MG63 (cell line): ENCODE measurements around the gene NCKAP5. TPM values are rescaled to one million over a fixed set of nuclear protein-coding genes. Genes with fewer than 3 reads are reported as not detected.

Experiments
- DNase-seq: peaks from one replicate; pipeline ENCODE4 v3.0.0-alpha.2; 2020
- H3K27me3 ChIP-seq: fragments of 250-450 bp; sonication (Bioruptor Pico); 2 replicates; pipeline ENCODE4 v1.5.1; 2020; ENCODE audit warnings: mild to moderate bottlenecking, moderate library complexity
- H3K36me3 ChIP-seq: fragments of 250-450 bp; sonication (Bioruptor Pico); 2 replicates; pipeline ENCODE4 v1.5.1; 2020; ENCODE audit warnings: mild to moderate bottlenecking, moderate library complexity
- H3K4me3 ChIP-seq: fragments of 250-450 bp; sonication (Bioruptor Pico); 2 replicates; pipeline ENCODE4 v1.5.1; 2020; ENCODE audit warnings: mild to moderate bottlenecking, moderate library complexity
- H3K9me3 ChIP-seq: fragments of 250-450 bp; sonication (Bioruptor Pico); 2 replicates; pipeline ENCODE4 v1.5.1; 2020; ENCODE audit warnings: mild to moderate bottlenecking, moderate library complexity
- total RNA-seq: library from RNA; depleted of rRNA; stranded (reverse); fragments of >200 nt; shearing (Covaris generic); gene quantifications from 2 replicates; pipeline ENCODE4 v1.2.3, GENCODE V29; 2014; ENCODE audit warnings: low replicate concordance

The NCKAP5 gene
- total RNA-seq, 1 experiment from 2014 or later, result not detected

GRCh38 chr2:133414486-133415209 is 153.6 kb downstream of the NCKAP5 start:
- Histone ChIP-seq H3K9me3 (no peaks in the 10 kb centered on the region), H3K4me3 (no peak overlapping the region), H3K36me3 (no peaks in the 10 kb centered on the region), H3K27me3 (no peaks in the 10 kb centered on the region)
- no peak for DNase-seq

DNA sequence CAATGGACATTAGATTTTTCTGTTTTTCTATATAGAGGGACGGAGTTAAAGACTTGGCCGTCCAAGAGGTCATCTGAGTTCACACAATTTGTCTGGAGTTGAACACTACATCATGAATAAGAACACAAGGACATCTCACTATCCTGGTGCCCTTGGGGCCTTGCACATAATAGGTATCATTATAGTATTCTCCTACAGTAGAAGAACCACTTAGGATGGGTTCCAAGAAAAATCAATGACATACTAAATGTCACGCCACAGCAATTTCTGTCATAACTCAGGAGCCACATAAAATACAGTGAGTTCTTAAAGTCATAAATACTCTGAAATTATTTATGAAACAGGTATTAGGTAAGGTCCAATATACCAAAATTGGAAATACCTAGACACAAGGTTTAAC is 154.4 kb downstream of the NCKAP5 start:
- no peaks in the 10 kb centered on the region for H3K27me3 ChIP-seq
- H3K4me3 ChIP-seq, result no peak overlapping the region
- H3K9me3 ChIP-seq, result no peaks in the 10 kb centered on the region
- H3K36me3 ChIP-seq, result no peaks in the 10 kb centered on the region
- no peak for DNase-seq

GRCh38 chr2:133412694-133413093 is 155.6 kb downstream of the NCKAP5 start:
- DNase-seq, result no peak

GRCh38 chr2:133411857-133412256 is 156.4 kb downstream of the NCKAP5 start:
- no peak for DNase-seq
- Histone ChIP-seq H3K36me3 (no peaks in the 10 kb centered on the region), H3K4me3 (no peak overlapping the region), H3K27me3 (no peaks in the 10 kb centered on the region), H3K9me3 (no peaks in the 10 kb centered on the region)

More at GRCh38 chr2:133412694-133413093, 155.6 kb downstream of the NCKAP5 start:
- Histone ChIP-seq H3K9me3 (no peaks in the 10 kb centered on the region), H3K27me3 (no peaks in the 10 kb centered on the region), H3K36me3 (no peaks in the 10 kb centered on the region), H3K4me3 (no peak overlapping the region)

GRCh38 chr2:133411101-133411500 is 157.2 kb downstream of the NCKAP5 start:
- Histone ChIP-seq H3K4me3 (no peak overlapping the region), H3K36me3 (no peaks in the 10 kb centered on the region), H3K9me3 (no peaks in the 10 kb centered on the region), H3K27me3 (no peaks in the 10 kb centered on the region)
- DNase-seq, result no peak

DNA sequence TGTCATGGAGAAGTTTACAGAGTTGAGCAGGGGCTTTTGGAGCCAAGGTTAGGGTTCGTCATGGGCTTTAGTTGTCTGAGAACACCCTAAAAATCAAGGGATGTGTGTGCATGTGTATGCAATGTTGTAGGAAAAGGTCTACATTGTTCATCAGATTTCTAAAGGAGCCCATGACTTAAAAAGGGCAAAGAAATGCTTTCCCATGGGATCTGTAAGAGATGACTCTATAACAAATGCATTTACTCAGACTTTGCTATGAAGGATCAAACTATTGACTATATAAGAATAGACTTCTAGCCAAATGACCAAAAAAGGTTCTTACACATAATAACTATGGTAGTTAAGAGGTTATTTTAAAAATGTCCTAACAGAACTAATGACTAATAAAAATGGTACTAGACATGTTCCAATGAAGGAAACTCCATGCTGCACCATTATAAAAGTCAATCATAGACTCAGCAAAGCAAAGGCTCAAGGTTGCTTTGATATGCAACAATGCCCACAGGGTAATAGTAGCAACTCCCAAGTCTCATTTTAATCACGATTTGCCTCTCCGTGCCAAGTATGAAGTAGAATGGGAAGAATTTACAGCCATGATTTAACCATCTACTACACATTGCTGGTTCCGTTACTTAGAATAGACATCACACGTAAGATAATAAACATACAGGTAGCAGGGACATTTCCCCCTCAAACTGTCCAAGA is 158.5 kb downstream of the NCKAP5 start:
- H3K9me3 ChIP-seq, result no peaks in the 10 kb centered on the region
- no peaks in the 10 kb centered on the region for H3K36me3 ChIP-seq
- H3K27me3 ChIP-seq, result no peaks in the 10 kb centered on the region
- H3K4me3 ChIP-seq, result no peak overlapping the region
- DNase-seq, result no peak

DNA sequence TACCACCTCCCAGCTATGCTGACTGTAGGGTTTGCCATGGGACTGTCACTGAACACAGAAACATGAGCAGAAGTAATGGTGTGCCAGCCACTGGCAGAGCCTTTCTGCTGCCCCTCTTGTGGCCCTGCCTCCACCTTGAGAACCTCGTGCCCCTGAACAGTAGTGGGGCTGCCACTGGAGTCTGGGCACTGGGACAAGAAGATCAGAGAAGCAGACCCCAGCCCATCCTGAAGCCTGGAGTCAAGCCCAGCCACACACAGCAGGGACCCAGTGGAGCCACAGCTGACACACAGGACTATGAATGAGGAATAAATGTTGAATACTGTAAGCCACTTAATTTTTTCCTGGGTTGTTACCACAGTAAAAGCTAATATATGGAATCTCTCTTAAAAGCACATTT is 159.6 kb downstream of the NCKAP5 start:
- H3K4me3 ChIP-seq, result no peak overlapping the region
- H3K27me3 ChIP-seq, result no peaks in the 10 kb centered on the region
- no peak for DNase-seq
- no peaks in the 10 kb centered on the region for H3K36me3 ChIP-seq
- no peaks in the 10 kb centered on the region for H3K9me3 ChIP-seq

GRCh38 chr2:133407341-133407740 is 160.9 kb downstream of the NCKAP5 start:
- DNase-seq, result no peak
- H3K27me3 ChIP-seq, result no peaks in the 10 kb centered on the region
- H3K4me3 ChIP-seq, result no peak overlapping the region
- H3K36me3 ChIP-seq, result no peaks in the 10 kb centered on the region
- no peaks in the 10 kb centered on the region for H3K9me3 ChIP-seq

DNA sequence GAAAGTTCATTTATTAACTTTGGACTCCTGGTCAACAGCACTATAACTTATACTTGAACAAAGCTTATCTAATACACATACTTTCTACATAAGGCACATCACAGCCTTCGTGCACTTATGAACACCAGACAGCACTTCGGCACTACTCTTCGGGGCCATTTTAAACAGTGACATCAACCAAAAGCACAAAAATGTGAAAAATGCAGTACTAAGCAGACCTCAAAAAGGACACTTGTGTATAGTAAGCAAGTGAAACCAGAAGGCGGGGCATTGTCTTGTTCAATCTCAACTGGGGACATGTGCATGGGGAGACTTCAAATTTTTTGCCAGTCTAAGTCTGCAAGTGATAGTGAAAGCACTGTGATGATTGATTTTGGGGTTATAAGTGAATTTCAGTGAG is 163.0 kb downstream of the NCKAP5 start:
- H3K27me3 ChIP-seq, result no peaks in the 10 kb centered on the region
- H3K4me3 ChIP-seq, result no peak overlapping the region
- no peaks in the 10 kb centered on the region for H3K9me3 ChIP-seq
- no peaks in the 10 kb centered on the region for H3K36me3 ChIP-seq
- no peak for DNase-seq

DNA sequence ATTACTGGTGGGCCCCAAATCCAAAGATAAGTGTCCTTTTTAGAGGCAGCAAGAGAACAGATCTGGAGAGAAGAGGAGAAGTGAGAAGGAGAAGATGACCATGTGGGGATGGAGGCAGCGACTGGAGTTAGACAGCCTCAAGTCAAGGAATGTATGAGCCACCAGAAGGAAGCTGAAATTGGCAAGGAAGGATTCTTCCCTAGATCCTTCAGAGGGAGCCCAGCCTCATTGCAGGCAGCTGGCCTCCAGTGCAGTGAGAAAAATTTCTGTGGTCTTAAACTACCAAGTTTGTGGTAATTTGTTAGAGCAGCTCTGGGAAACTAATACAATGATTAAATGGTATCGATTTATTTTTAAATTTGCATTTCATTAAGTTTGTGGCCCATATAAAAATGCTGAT is 167.9 kb downstream of the NCKAP5 start:
- no peak for DNase-seq
- no peaks in the 10 kb centered on the region for H3K27me3 ChIP-seq
- no peaks in the 10 kb centered on the region for H3K9me3 ChIP-seq
- H3K4me3 ChIP-seq, result no peak overlapping the region
- H3K36me3 ChIP-seq, result no peaks in the 10 kb centered on the region

GRCh38 chr2:133393895-133394294 is 174.4 kb downstream of the NCKAP5 start:
- Histone ChIP-seq H3K4me3 (no peak overlapping the region), H3K27me3 (no peaks in the 10 kb centered on the region), H3K9me3 (no peaks in the 10 kb centered on the region), H3K36me3 (no peaks in the 10 kb centered on the region)
- DNase-seq, result no peak

DNA sequence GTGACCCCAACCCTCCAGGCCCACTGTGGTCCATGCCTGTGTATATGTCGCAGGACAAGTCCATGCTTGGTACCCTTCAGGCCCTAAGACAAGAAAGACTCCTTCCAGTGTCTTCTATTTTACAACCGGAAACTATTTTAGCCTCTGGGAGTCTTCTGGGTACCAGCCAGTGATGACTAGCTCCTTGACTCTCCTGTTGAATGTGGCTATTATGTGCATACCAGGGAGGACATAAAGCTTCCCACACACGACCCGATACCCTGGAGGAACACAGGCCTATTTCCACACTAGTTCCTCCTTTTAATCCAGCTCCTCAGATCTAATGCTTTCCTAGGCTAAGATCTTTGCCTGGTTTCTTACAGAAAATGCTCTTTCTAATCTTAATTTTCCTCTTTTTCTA is 178.1 kb downstream of the NCKAP5 start:
- Histone ChIP-seq H3K27me3 (no peaks in the 10 kb centered on the region), H3K9me3 (no peaks in the 10 kb centered on the region), H3K4me3 (no peak overlapping the region), H3K36me3 (no peaks in the 10 kb centered on the region)
- peak; percentile 41 for DNase-seq

DNA sequence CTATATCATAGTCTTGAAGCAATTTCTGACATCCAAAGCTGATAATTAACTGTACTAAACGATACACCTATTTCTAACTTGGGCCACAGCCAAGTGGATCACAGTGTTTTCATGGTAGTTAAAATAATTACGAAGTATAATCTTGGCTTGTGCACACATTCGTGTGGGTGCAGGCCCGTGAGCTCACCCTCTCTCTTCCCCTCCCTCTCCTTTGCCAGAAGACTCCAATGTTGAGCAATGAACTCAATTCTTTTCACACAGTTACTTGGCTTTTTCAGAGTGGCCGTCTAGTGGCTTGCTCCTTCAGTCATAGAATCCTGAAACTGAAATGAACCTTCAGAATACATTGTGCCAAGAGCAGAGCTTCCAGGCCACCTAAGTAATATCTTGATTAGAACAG is 178.7 kb downstream of the NCKAP5 start:
- no peaks in the 10 kb centered on the region for H3K36me3 ChIP-seq
- DNase-seq, result no peak
- no peaks in the 10 kb centered on the region for H3K27me3 ChIP-seq
- H3K4me3 ChIP-seq, result no peak overlapping the region
- no peaks in the 10 kb centered on the region for H3K9me3 ChIP-seq

DNA sequence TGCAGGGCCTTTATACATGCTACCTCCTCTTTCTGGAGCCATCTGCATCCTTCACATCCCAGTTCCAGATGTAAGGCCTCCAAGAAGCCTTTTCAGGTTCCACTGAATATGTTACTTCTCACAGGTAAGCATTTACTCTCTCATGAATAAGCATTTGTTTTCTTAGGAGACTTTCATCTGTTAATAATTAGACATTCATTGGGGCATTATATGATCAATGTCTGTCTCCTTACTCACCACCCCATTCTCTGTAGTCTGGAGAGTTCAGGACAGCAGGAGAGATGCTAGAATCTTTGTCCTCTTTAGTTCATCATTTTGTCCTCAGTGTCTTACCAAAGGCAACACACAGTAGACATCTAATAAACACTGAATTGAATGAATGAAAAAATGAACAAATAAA is 185.7 kb downstream of the NCKAP5 start:
- DNase-seq, result no peak
- Histone ChIP-seq H3K4me3 (no peak overlapping the region), H3K27me3 (no peaks in the 10 kb centered on the region), H3K36me3 (no peaks in the 10 kb centered on the region), H3K9me3 (no peaks in the 10 kb centered on the region)

DNA sequence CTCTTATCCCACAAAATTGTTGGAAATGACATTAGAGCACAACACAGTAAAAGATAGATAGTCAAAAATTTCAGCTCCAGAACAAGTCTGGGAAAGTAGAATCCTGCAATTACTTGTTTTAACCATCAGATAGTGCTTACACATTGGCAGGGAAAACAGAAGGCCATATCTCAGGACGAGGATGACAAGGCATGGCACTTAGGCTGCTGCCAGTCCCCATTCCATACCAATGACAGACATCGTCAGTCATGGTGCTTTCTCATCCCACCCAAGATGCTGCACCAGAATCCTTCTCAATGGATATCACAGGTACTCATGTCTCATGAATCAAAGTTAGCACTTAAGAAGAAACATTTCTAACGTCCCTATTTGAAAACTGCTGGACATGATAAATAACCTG is 187.3 kb downstream of the NCKAP5 start:
- no peak for DNase-seq
- H3K27me3 ChIP-seq, result no peaks in the 10 kb centered on the region
- H3K9me3 ChIP-seq, result no peaks in the 10 kb centered on the region
- no peak overlapping the region for H3K4me3 ChIP-seq
- no peaks in the 10 kb centered on the region for H3K36me3 ChIP-seq

DNA sequence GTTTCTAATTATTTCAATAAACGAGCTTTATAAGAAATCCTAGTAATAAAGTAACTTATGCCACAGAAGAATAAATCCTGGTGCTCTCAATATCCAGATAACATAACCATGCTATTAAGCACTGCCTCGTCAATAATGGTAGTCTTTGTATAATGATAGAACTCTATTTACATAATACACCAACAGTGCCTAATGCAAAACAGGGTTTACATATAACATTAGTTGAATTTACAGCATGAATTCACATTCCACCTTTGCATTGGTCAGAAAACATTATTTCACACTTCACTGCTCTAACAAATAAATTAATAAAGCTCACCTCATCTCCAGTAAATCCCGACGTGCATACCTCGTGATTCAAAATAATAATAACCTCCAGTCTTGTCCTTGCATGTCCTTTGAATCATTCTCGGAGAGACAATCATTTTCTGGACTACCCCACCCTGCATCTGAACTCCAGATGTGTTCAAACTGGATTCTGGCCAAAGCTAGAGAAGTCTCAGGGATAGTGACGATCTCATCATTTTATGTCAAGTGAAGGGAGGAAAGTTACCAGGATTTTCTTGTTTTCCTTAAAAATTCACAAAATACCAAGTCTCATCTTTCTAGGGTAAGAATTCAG is 189.2 kb downstream of the NCKAP5 start:
- no peak for DNase-seq
- no peaks in the 10 kb centered on the region for H3K9me3 ChIP-seq
- no peaks in the 10 kb centered on the region for H3K27me3 ChIP-seq
- H3K4me3 ChIP-seq, result no peak overlapping the region
- H3K36me3 ChIP-seq, result no peaks in the 10 kb centered on the region

- Histone ChIP-seq H3K36me3 (no peaks in the 10 kb centered on the region), H3K27me3 (no peaks in the 10 kb centered on the region)
Measured at GRCh38 chr2:133378386-133378785, 189.9 kb downstream of the NCKAP5 start.

GRCh38 chr2:133377599-133377998 is 190.7 kb downstream of the NCKAP5 start:
- Histone ChIP-seq H3K4me3 (no peak overlapping the region), H3K9me3 (no peaks in the 10 kb centered on the region), H3K36me3 (no peaks in the 10 kb centered on the region), H3K27me3 (no peaks in the 10 kb centered on the region)
- no peak for DNase-seq

More at GRCh38 chr2:133378386-133378785, 189.9 kb downstream of the NCKAP5 start:
- no peak overlapping the region for H3K4me3 ChIP-seq
- no peaks in the 10 kb centered on the region for H3K9me3 ChIP-seq
- no peak for DNase-seq
